ENCODE measurements around the gene DUSP22.

DNA sequence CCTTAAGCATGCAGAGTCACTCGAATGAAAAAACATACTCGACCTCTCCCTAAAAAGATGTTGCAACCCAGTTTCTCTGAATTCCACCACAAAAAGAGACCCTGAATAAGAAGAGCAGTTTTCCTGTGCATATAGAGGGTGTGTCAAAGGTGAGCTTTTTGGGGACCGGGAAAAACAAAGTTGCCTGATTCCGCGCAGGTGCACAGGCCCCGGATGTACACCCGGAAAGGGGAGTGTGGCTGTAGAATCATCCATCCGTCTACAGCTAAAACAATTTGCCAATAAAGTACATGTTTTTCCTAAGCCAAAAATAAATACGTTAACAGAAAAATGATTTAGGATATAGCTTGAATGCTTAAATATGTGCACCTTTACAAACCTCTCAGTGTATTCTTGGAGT lies 58.1 kb downstream of the DUSP22 start:
- TF ChIP-seq EZH2phosphoT487 (IDR thresholded peaks at IDR 0.05; ENCODE audit: unreplicated experiment) (no peak), REST (IDR thresholded peaks at IDR 0.05; ENCODE audit: unreplicated experiment) (no peak), CREB1 (CRISPR knock-in tag; IDR thresholded peaks at IDR 0.05; ENCODE audit: low read depth) (no peak)
- TF ChIP-seq, protein P1, sequence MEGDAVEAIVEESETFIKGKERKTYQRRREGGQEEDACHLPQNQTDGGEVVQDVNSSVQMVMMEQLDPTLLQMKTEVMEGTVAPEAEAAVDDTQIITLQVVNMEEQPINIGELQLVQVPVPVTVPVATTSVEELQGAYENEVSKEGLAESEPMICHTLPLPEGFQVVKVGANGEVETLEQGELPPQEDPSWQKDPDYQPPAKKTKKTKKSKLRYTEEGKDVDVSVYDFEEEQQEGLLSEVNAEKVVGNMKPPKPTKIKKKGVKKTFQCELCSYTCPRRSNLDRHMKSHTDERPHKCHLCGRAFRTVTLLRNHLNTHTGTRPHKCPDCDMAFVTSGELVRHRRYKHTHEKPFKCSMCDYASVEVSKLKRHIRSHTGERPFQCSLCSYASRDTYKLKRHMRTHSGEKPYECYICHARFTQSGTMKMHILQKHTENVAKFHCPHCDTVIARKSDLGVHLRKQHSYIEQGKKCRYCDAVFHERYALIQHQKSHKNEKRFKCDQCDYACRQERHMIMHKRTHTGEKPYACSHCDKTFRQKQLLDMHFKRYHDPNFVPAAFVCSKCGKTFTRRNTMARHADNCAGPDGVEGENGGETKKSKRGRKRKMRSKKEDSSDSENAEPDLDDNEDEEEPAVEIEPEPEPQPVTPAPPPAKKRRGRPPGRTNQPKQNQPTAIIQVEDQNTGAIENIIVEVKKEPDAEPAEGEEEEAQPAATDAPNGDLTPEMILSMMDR (conservative IDR thresholded peaks at IDR 0.05; ENCODE audit: low read depth in 2 of 2): no peak
